Measurements from ENCODE around the gene ZFTA. TPM values are rescaled to one million over a fixed set of nuclear protein-coding genes. Genes with fewer than 3 reads are reported as not detected.

ZFTA gene
- total RNA-seq, 4 donors from 2014 or later, result 6.9 to 18.6 (median 11.8) TPM

DNA sequence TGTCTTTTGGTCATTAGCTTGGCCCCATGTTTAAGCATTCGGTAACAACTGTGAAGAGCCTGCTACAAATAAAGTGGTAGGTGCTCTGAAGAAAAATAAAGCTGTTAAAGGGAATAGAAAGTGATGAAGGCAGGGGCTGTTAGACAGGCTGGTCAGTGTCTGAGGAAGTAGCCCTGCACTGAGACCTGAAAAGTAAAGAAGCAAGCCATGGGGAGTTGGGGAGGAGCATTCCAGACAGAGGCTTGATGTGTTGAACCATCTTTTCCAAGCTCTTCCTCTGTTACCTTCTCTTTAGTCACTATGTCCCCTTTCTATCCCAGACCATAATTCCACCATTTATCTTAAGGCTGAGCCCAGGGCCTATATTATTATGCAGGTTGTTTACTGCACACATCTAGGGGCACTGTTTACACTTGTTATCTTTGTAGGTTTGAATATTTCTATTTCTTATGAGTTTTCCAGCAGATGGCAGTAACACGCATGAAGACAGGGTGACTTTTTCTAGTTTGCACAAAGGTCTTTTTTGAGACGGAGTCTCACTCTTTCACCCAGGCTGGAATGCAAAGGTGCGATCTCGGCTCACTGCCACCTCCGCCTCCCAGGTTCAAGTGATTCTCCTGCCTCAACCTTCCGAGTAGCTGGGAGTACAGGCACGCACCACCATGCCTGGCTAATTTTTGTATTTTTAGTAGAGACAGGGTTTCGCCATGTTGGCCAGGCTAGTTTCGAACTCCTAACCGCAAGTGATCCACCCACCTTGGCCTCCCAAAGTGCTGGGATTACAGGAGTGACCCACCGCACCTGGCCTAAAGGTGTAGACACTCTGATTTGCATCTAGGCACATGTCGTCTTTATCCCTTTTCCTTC lies 23.0 kb downstream of the ZFTA start:
- in situ Hi-C loops (cut with MboI; ENCODE audit: low sequenced_read_pairs in 4 of 4), result loop anchor here in 2 of 4 donors (10.0 to 25.0 kb wide), 2 partner anchors 81 to 108 kb away; no protein-coding TSS in a partner anchor

DNA sequence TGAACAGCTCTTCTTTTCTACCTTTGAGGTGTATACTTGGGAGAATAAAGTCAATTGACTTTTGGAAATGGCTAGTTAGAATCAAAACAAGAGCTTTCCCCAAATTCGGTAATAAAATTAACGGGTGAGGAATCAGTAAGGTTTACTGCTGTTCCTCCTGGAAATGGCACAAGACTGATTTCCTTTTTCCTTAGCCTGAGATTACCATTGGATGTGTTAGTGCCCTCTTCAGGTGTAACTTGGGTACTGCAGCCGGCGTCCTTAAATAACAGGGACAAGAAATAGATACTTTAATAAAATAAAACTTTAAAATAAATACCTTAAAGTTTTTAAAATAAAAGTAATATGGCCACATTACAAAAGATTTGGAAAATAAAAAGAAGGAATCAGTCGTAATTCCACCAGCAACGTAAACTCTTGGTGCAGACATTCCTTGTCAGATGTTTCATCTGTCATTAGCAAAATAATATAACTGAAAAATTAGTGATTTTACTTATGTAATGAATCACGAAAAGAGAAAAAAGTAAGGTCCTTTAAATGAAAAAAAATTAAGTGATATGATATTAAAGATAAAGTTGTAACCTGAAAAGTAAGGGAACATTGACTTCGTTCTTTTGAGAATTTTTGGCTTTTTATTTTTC lies 29.7 kb downstream of the ZFTA start:
- intact Hi-C loops (cut with DNase I; ENCODE audit: low total_unique reads), result loop anchor here (1.0 to 2.0 kb wide), 3 partner anchors 68 to 260 kb away; partner anchors contain the start of gene ATL3
- ATAC-seq (peak; percentile 64 to 74), DNase-seq (peak; percentile 20 to 61)
- no peaks in the 10 kb centered on the region for H3K4me1 ChIP-seq
- no peaks in the 10 kb centered on the region for H3K9me3 ChIP-seq
- H3K36me3 ChIP-seq, result no peaks in the 10 kb centered on the region
- H3K27ac ChIP-seq, result peak overlapping the region in 2 of 4 donors; percentile 3 to 8
- in situ Hi-C loops (cut with MboI; ENCODE audit: low sequenced_read_pairs in 4 of 4), result loop anchor here (10.0 to 25.0 kb wide), 5 partner anchors 64 to 264 kb away; partner anchors contain the start of gene ATL3 (in 1 of the 4)
- TF ChIP-seq POLR2A (IDR thresholded peaks at IDR 0.05), result no peak
- TF ChIP-seq, protein P1, sequence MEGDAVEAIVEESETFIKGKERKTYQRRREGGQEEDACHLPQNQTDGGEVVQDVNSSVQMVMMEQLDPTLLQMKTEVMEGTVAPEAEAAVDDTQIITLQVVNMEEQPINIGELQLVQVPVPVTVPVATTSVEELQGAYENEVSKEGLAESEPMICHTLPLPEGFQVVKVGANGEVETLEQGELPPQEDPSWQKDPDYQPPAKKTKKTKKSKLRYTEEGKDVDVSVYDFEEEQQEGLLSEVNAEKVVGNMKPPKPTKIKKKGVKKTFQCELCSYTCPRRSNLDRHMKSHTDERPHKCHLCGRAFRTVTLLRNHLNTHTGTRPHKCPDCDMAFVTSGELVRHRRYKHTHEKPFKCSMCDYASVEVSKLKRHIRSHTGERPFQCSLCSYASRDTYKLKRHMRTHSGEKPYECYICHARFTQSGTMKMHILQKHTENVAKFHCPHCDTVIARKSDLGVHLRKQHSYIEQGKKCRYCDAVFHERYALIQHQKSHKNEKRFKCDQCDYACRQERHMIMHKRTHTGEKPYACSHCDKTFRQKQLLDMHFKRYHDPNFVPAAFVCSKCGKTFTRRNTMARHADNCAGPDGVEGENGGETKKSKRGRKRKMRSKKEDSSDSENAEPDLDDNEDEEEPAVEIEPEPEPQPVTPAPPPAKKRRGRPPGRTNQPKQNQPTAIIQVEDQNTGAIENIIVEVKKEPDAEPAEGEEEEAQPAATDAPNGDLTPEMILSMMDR (IDR thresholded peaks at IDR 0.05 in 4 of 5, conservative IDR thresholded peaks at IDR 0.05 in 1 of 5), result peak; percentile 84 to 97 (median 90)
- H3K4me3 ChIP-seq, result no peak overlapping the region
- H3K27me3 ChIP-seq, result no peaks in the 10 kb centered on the region

More for the DNA sequence above, 23.0 kb downstream of the ZFTA start:
- H3K27me3 ChIP-seq, result no peaks in the 10 kb centered on the region
- H3K4me1 ChIP-seq, result peaks cover 0 to 4% of the 10 kb centered on the region in 2 donors
- no peak overlapping the region for H3K4me3 ChIP-seq
- no peak for TF ChIP-seq POLR2A (IDR thresholded peaks at IDR 0.05)
- TF ChIP-seq, protein P1 (IDR thresholded peaks at IDR 0.05 in 4 of 5, conservative IDR thresholded peaks at IDR 0.05 in 1 of 5), result no peak
- H3K36me3 ChIP-seq, result peaks cover 0 to 17% of the 10 kb centered on the region in 2 donors
- H3K9me3 ChIP-seq, result no peaks in the 10 kb centered on the region
- intact Hi-C loops (cut with DNase I; ENCODE audit: low total_unique reads), result no loop called here
- ATAC-seq (no peak), DNase-seq (no peak)
- H3K27ac ChIP-seq, result no peak overlapping the region

DNA sequence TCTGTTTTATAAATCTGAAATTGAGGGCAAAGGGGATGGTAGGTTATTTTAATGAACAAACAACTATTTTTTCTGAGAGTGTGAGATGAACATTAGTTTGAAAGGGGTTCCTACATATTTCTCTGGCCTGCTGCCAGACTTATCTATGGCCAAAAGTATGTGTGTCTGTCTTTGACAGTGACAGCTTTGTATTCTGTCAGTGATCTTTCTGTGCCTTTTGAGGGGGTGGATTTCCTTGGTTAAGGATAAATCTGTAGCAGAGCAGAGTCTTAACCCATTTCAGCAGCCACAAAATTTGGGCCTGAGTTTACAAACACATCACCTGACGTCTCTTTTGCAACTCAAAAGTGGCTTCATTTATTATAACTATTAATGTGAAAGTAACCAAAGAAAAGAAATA lies 30.9 kb downstream of the ZFTA start:
- no peaks in the 10 kb centered on the region for H3K9me3 ChIP-seq
- no peak overlapping the region for H3K27ac ChIP-seq
- H3K4me1 ChIP-seq, result no peaks in the 10 kb centered on the region
- intact Hi-C loops (cut with DNase I; ENCODE audit: low total_unique reads) (loop anchor here (1.0 to 2.0 kb wide), 3 partner anchors 66 to 259 kb away; partner anchors contain the start of gene ATL3), in situ Hi-C loops (cut with MboI; ENCODE audit: low sequenced_read_pairs in 4 of 4) (loop anchor here (10.0 to 25.0 kb wide), 5 partner anchors 63 to 263 kb away; partner anchors contain the start of gene ATL3 (in 1 of the 4))
- DNase-seq, result no peak
- H3K4me3 ChIP-seq, result no peak overlapping the region
- ATAC-seq, result no peak
- H3K36me3 ChIP-seq, result no peaks in the 10 kb centered on the region
- no peaks in the 10 kb centered on the region for H3K27me3 ChIP-seq
- TF ChIP-seq POLR2A (IDR thresholded peaks at IDR 0.05), result no peak
- TF ChIP-seq, protein P1 (IDR thresholded peaks at IDR 0.05 in 4 of 5, conservative IDR thresholded peaks at IDR 0.05 in 1 of 5), result no peak

DNA sequence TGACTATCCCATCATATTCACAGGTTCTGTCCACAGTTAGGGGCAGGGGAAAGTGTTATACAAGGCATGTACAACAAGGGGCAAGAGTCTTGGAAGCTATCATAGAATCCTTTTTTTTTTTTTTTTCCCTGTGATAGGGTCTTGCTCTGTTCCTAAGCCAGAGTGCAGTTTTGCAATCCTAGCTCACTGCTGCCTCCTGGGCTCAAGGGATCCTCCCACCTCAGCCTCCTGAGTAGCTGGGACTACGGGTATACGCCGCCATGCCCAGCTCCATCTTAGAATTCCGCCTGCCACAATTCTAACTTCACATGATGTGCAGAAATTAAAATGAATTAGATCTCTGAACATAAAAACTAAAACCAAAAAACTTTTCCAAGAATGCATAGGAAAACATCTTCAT lies 31.7 kb downstream of the ZFTA start:
- intact Hi-C loops (cut with DNase I; ENCODE audit: low total_unique reads) (no loop called here), in situ Hi-C loops (cut with MboI; ENCODE audit: low sequenced_read_pairs in 4 of 4) (loop anchor here (10.0 to 25.0 kb wide), 5 partner anchors 62 to 262 kb away; partner anchors contain the start of gene ATL3 (in 1 of the 4))
- Histone ChIP-seq H3K36me3 (no peaks in the 10 kb centered on the region), H3K4me3 (no peak overlapping the region), H3K27ac (no peak overlapping the region), H3K4me1 (no peaks in the 10 kb centered on the region), H3K27me3 (no peaks in the 10 kb centered on the region), H3K9me3 (no peaks in the 10 kb centered on the region)
- DNase-seq (no peak), ATAC-seq (no peak)
- TF ChIP-seq, protein P1 (IDR thresholded peaks at IDR 0.05 in 4 of 5, conservative IDR thresholded peaks at IDR 0.05 in 1 of 5), result no peak
- no peak for TF ChIP-seq POLR2A (IDR thresholded peaks at IDR 0.05)
